Measurements from ENCODE around the gene OR2H2. TPM values are rescaled to one million over a fixed set of nuclear protein-coding genes. Genes with fewer than 3 reads are reported as not detected.

Gene OR2H2
- total RNA-seq, 4 donors from 2014 or later = not detected

DNA sequence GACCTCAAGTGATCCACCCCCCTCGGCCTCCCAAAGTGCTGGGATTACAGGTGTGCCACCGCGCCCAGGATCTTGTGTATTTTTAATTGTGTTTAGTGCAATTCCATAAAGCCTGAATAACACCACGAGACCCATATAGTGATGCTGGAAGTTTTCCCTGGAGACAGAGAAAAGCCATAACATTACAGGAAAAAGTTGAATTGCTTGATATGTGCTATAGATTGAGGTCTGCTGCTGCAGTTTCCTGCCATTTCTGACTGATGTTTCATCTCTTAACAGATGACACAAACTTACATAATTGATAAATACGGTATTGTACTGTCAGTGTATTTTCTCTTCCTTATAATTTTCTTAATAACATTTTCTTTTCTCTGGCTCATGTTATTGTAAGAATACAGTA, 18.1 kb upstream of the OR2H2 start:
- H3K36me3 ChIP-seq = no peaks in the 10 kb centered on the region
- TF ChIP-seq EP300 (IDR thresholded peaks at IDR 0.05) = no peak
- TF ChIP-seq CTCF (IDR thresholded peaks at IDR 0.05) = no peak
- TF ChIP-seq POLR2A (IDR thresholded peaks at IDR 0.05) = no peak
- TF ChIP-seq POLR2AphosphoS5 (IDR thresholded peaks at IDR 0.05) = no peak
- H3K27ac ChIP-seq = no peak overlapping the region
- 73 to 83% methylated on average over 2 to 5 of the region's 5 CpGs for WGBS, 2 donors (ENCODE audit: low coverage in 1 of 2)
- ATAC-seq = no peak
- H3K27me3 ChIP-seq = peaks cover 44% of the 10 kb centered on the region
- no peaks in the 10 kb centered on the region for H3K4me1 ChIP-seq
- H3K4me3 ChIP-seq = no peak overlapping the region
- no peaks in the 10 kb centered on the region for H3K9me3 ChIP-seq

DNA sequence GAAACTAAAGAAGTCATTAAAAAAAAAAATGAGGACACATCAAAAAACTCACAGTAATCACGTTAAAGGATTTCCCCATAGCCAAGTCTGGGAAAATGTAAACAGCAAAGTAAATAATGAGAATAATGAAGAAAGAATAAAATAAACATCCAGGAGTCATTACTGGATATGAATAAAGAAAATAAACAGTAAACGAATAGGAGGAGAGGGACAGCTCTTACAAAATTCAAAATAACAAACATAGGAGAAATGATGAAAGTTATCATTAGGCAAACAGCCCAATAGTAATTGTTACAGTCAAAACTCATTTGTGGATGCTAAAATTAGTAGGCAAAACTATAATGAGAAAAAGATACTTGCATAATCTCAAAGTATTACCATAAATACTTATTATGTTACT, 17.4 kb upstream of the OR2H2 start:
- 18 to 49% methylated on average over 2 of the region's 2 CpGs for WGBS, 2 donors (ENCODE audit: low coverage in 1 of 2)
- Histone ChIP-seq H3K4me1 (no peaks in the 10 kb centered on the region), H3K27me3 (peaks cover 48% of the 10 kb centered on the region), H3K9me3 (no peaks in the 10 kb centered on the region), H3K36me3 (no peaks in the 10 kb centered on the region), H3K27ac (no peak overlapping the region), H3K4me3 (no peak overlapping the region)
- TF ChIP-seq CTCF (IDR thresholded peaks at IDR 0.05) (no peak), POLR2A (IDR thresholded peaks at IDR 0.05) (no peak), POLR2AphosphoS5 (IDR thresholded peaks at IDR 0.05) (no peak), EP300 (IDR thresholded peaks at IDR 0.05) (no peak)
- no peak for ATAC-seq

DNA sequence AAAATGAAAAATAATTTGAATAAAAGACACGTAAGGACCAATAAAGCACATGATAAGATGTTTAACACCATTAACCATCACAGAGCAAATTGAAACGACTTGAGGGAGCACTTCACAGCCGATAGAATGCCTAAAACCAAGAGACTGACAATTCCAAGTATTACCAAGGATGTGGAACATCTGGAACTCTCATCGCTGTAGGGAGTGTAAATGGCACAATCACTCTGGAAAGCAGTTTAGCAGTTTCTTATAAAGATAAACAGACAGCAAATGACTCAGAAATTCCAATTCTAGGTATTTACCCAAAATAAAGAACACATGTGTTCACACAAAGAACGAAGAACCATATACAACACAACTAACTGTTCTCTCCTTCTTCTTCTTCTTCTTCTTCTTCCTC, 16.9 kb upstream of the OR2H2 start:
- H3K4me1 ChIP-seq = no peaks in the 10 kb centered on the region
- H3K9me3 ChIP-seq = no peaks in the 10 kb centered on the region
- ATAC-seq = no peak
- WGBS, 2 donors (ENCODE audit: low coverage in 1 of 2) = 35 to 63% methylated on average over 5 of the region's 5 CpGs
- H3K27ac ChIP-seq = no peak overlapping the region
- no peaks in the 10 kb centered on the region for H3K36me3 ChIP-seq
- no peak overlapping the region for H3K4me3 ChIP-seq
- TF ChIP-seq CTCF (IDR thresholded peaks at IDR 0.05) (no peak), EP300 (IDR thresholded peaks at IDR 0.05) (no peak), POLR2AphosphoS5 (IDR thresholded peaks at IDR 0.05) (no peak), POLR2A (IDR thresholded peaks at IDR 0.05) (no peak)
- H3K27me3 ChIP-seq = peaks cover 48% of the 10 kb centered on the region

GRCh38 chr6:29576056-29576455, 8.9 kb upstream of the OR2H2 start:
- TF ChIP-seq POLR2A (IDR thresholded peaks at IDR 0.05) = no peak
- no peak for TF ChIP-seq POLR2AphosphoS5 (IDR thresholded peaks at IDR 0.05)
- no peak for TF ChIP-seq EP300 (IDR thresholded peaks at IDR 0.05)
- no peak for TF ChIP-seq CTCF (IDR thresholded peaks at IDR 0.05)
- Histone ChIP-seq H3K36me3 (no peaks in the 10 kb centered on the region), H3K27me3 (peaks cover 37% of the 10 kb centered on the region), H3K4me3 (no peak overlapping the region), H3K4me1 (no peaks in the 10 kb centered on the region), H3K9me3 (no peaks in the 10 kb centered on the region), H3K27ac (no peak overlapping the region)
- ATAC-seq = no peak

- Histone ChIP-seq H3K36me3 (no peaks in the 10 kb centered on the region), H3K4me1 (no peaks in the 10 kb centered on the region), H3K27me3 (peaks cover 36% of the 10 kb centered on the region), H3K4me3 (no peak overlapping the region), H3K27ac (no peak overlapping the region), H3K9me3 (no peaks in the 10 kb centered on the region)
- 53 to 59% methylated on average over 3 to 7 of the region's 7 CpGs for WGBS, 2 donors (ENCODE audit: low coverage in 1 of 2)
- TF ChIP-seq POLR2A (IDR thresholded peaks at IDR 0.05) (no peak), EP300 (IDR thresholded peaks at IDR 0.05) (no peak)
- no peak for ATAC-seq
Observed at GRCh38 chr6:29577544-29577943, 7.4 kb upstream of the OR2H2 start.
